ENCODE measurements around the gene KRTAP22-1.

GRCh38 chr21:30613836-30614235 is 12.9 kb downstream of the KRTAP22-1 start, which contains the start of gene KRTAP6-1:
- no peak for TF ChIP-seq EZH2 (IDR thresholded peaks at IDR 0.05; ENCODE audit: insufficient read depth, low read length)
- TF ChIP-seq CTCF (IDR thresholded peaks at IDR 0.05; ENCODE audit: insufficient read depth, low read depth, low read length) = no peak

Measured in astrocyte (in vitro differentiated cells and primary cell).